SK-N-SH treated with all-trans-retinoic acid at 6 μM for 48 hours (cell line): ENCODE measurements around the gene PRCC.

ENCODE experiments used
- ATAC-seq: fragments of 200-7000 bp; cut with Tn5 transposase; 3 replicates; pipeline ENCODE4 v1.9.1; 2020; ENCODE audit warnings: mild to moderate bottlenecking, moderate library complexity
- ARNTL ChIP-seq: fragments of 450-650 bp; formaldehyde crosslinking; IDR thresholded peaks from 2 replicates; pipeline ENCODE4 v1.5.0; 2020; ENCODE audit warnings: low read depth, mild to moderate bottlenecking, moderate library complexity, borderline replicate concordance
- BACH2 ChIP-seq: fragments of 250-450 bp; sonication (Bioruptor Pico); IDR thresholded peaks from 2 replicates; pipeline ENCODE4 v1.9.0; 2021; ENCODE audit warnings: mild to moderate bottlenecking, borderline replicate concordance
- CREB5 ChIP-seq: fragments of 250-450 bp; sonication (Bioruptor Pico); IDR thresholded peaks from 2 replicates; pipeline ENCODE4 v1.5.1; 2020; ENCODE audit warnings: low read depth, mild to moderate bottlenecking, moderate library complexity
- CSDC2 ChIP-seq: fragments of 250-450 bp; sonication (Bioruptor Pico); IDR thresholded peaks from 2 replicates; pipeline ENCODE4 v1.5.0; 2020; ENCODE audit warnings: mild to moderate bottlenecking, moderate library complexity
- CSRNP3 ChIP-seq: fragments of 250-450 bp; sonication (Bioruptor Pico); IDR thresholded peaks from 2 replicates; pipeline ENCODE4 v1.5.1; 2021; ENCODE audit warnings: mild to moderate bottlenecking, moderate library complexity
- ESRRG ChIP-seq: fragments of 250-450 bp; sonication (Bioruptor Pico); IDR thresholded peaks from 2 replicates; pipeline ENCODE4 v1.6.1; 2021; ENCODE audit warnings: mild to moderate bottlenecking
- ISL1 ChIP-seq: fragments of 250-450 bp; sonication (Bioruptor Pico); IDR thresholded peaks from 2 replicates; pipeline ENCODE4 v2.1.2; 2022; ENCODE audit warnings: mild to moderate bottlenecking, moderate library complexity
- OSR1 ChIP-seq: fragments of 250-450 bp; sonication (Bioruptor Pico); IDR thresholded peaks from 2 replicates; pipeline ENCODE4 v1.8.0; 2022; ENCODE audit warnings: moderate library complexity, mild to moderate bottlenecking, inconsistent platforms
- POU6F1 ChIP-seq: fragments of 250-450 bp; sonication (Bioruptor Pico); IDR thresholded peaks from 2 replicates; pipeline ENCODE4 v1.8.0; 2021; ENCODE audit warnings: low read depth, mild to moderate bottlenecking, moderate library complexity, borderline replicate concordance
- PPARA ChIP-seq: fragments of 250-450 bp; sonication (Bioruptor Pico); IDR thresholded peaks from 2 replicates; pipeline ENCODE4 v1.5.0; 2020; ENCODE audit warnings: mild to moderate bottlenecking, borderline replicate concordance
- RARB ChIP-seq: fragments of 250-450 bp; sonication (Bioruptor Pico); IDR thresholded peaks from 2 replicates; pipeline ENCODE4 v1.8.0; 2021; ENCODE audit warnings: mild to moderate bottlenecking, moderate library complexity
- SNAI2 ChIP-seq: fragments of 250-450 bp; sonication (Bioruptor Pico); IDR thresholded peaks from 2 replicates; pipeline ENCODE4 v1.5.0; 2020; ENCODE audit warnings: mild to moderate bottlenecking, moderate library complexity
- TCF4 ChIP-seq: fragments of 250-450 bp; sonication (Bioruptor Pico); IDR thresholded peaks from 2 replicates; pipeline ENCODE4 v1.8.0; 2021; ENCODE audit warnings: mild to moderate bottlenecking, moderate library complexity, borderline replicate concordance
- ZFP3 ChIP-seq: fragments of 250-450 bp; sonication (Bioruptor Pico); IDR thresholded peaks from 2 replicates; pipeline ENCODE4 v1.5.0; 2020; ENCODE audit warnings: mild to moderate bottlenecking, moderate library complexity
- ZFP30 ChIP-seq: fragments of 450-650 bp; formaldehyde crosslinking; IDR thresholded peaks from 2 replicates; pipeline ENCODE4 v1.5.0; 2022; ENCODE audit warnings: mild to moderate bottlenecking, moderate library complexity
- ZNF565 ChIP-seq: fragments of 450-650 bp; formaldehyde crosslinking; conservative IDR thresholded peaks from 2 replicates; pipeline ENCODE4 v1.5.0; 2020; ENCODE audit warnings: low read depth, mild to moderate bottlenecking, moderate library complexity
- ZNF70 ChIP-seq: fragments of 450-650 bp; formaldehyde crosslinking; IDR thresholded peaks from 2 replicates; pipeline ENCODE4 v1.5.0; 2020; ENCODE audit warnings: mild to moderate bottlenecking, moderate library complexity
- TF ChIP-seq, protein P1 (sequence below): fragments of 250-450 bp; sonication (Bioruptor Pico); IDR thresholded peaks from 2 replicates; pipeline ENCODE4 v1.5.0; 2020; ENCODE audit warnings: mild to moderate bottlenecking, moderate library complexity
- TF ChIP-seq, protein P2 (sequence below): fragments of 250-450 bp; sonication (Bioruptor Pico); IDR thresholded peaks from 2 replicates; pipeline ENCODE4 v1.8.0; 2020; ENCODE audit warnings: mild to moderate bottlenecking, moderate library complexity, borderline replicate concordance

The PRCC gene

DNA sequence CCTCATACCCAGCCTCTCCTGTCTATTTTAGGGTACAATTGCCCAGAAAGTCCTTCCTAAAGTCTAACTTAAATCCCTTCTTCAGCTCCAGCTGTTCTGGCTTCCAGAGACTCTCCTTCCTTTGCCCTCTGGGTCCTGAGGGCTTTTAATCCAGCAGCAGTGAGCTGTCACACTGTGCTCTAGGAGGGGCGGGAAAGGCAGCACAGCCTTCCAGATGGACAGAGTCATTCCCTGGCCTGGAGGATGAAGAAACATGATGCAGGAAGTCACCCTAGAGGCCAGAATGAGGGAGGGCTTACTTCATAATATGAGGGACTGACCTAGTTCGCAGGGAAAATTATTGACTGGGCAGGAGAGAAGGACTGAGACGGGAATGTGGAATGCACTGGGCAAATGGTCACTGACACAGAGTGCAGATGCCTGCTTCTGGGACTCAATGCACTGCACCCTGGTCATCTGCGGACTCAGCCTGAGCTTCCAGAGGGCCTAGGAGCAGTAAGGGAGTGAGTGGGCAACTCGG, 48.0 kb downstream of the PRCC start:
- TF ChIP-seq SNAI2 (CRISPR knock-in tag) (no peak), TCF4 (CRISPR knock-in tag) (0 out of 2 replicates have a peak, but pooled peaks have one; percentile 28)
- peak; percentile 79 for ATAC-seq

- no peak for ATAC-seq
- TF ChIP-seq CSDC2 (CRISPR knock-in tag): no peak
- TF ChIP-seq, protein P1, sequence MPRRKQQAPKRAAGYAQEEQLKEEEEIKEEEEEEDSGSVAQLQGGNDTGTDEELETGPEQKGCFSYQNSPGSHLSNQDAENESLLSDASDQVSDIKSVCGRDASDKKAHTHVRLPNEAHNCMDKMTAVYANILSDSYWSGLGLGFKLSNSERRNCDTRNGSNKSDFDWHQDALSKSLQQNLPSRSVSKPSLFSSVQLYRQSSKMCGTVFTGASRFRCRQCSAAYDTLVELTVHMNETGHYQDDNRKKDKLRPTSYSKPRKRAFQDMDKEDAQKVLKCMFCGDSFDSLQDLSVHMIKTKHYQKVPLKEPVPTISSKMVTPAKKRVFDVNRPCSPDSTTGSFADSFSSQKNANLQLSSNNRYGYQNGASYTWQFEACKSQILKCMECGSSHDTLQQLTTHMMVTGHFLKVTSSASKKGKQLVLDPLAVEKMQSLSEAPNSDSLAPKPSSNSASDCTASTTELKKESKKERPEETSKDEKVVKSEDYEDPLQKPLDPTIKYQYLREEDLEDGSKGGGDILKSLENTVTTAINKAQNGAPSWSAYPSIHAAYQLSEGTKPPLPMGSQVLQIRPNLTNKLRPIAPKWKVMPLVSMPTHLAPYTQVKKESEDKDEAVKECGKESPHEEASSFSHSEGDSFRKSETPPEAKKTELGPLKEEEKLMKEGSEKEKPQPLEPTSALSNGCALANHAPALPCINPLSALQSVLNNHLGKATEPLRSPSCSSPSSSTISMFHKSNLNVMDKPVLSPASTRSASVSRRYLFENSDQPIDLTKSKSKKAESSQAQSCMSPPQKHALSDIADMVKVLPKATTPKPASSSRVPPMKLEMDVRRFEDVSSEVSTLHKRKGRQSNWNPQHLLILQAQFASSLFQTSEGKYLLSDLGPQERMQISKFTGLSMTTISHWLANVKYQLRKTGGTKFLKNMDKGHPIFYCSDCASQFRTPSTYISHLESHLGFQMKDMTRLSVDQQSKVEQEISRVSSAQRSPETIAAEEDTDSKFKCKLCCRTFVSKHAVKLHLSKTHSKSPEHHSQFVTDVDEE (CRISPR knock-in tag): no peak
- no peak for TF ChIP-seq SNAI2 (CRISPR knock-in tag)
- TF ChIP-seq ZFP3 (CRISPR knock-in tag): no peak
- TF ChIP-seq CREB5 (CRISPR knock-in tag): no peak
- TF ChIP-seq, protein P2, sequence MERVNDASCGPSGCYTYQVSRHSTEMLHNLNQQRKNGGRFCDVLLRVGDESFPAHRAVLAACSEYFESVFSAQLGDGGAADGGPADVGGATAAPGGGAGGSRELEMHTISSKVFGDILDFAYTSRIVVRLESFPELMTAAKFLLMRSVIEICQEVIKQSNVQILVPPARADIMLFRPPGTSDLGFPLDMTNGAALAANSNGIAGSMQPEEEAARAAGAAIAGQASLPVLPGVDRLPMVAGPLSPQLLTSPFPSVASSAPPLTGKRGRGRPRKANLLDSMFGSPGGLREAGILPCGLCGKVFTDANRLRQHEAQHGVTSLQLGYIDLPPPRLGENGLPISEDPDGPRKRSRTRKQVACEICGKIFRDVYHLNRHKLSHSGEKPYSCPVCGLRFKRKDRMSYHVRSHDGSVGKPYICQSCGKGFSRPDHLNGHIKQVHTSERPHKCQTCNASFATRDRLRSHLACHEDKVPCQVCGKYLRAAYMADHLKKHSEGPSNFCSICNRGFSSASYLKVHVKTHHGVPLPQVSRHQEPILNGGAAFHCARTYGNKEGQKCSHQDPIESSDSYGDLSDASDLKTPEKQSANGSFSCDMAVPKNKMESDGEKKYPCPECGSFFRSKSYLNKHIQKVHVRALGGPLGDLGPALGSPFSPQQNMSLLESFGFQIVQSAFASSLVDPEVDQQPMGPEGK (CRISPR knock-in tag): no peak
- no peak for TF ChIP-seq ZNF70 (CRISPR knock-in tag)
- no peak for TF ChIP-seq BACH2 (CRISPR knock-in tag)
- no peak for TF ChIP-seq OSR1 (CRISPR knock-in tag)
- no peak for TF ChIP-seq ARNTL (CRISPR knock-in tag)
- TF ChIP-seq ESRRG: no peak
- TF ChIP-seq ISL1 (CRISPR knock-in tag): no peak
- TF ChIP-seq RARB (CRISPR knock-in tag): no peak
- TF ChIP-seq CSRNP3: no peak
- no peak for TF ChIP-seq ZNF565
- no peak for TF ChIP-seq PPARA (CRISPR knock-in tag)
- no peak for TF ChIP-seq POU6F1 (CRISPR knock-in tag)
These were observed 48.7 kb downstream of the PRCC start for GRCh38 chr1:156815961-156816422.

- ATAC-seq: no peak
- TF ChIP-seq BACH2 (CRISPR knock-in tag): no peak
- TF ChIP-seq RARB (CRISPR knock-in tag): no peak
- no peak for TF ChIP-seq CREB5 (CRISPR knock-in tag)
- TF ChIP-seq ZFP30 (CRISPR knock-in tag): no peak
- TF ChIP-seq PPARA (CRISPR knock-in tag): no peak
- TF ChIP-seq, protein P2 (CRISPR knock-in tag): no peak
These were observed 49.4 kb downstream of the PRCC start, which contains the start of gene SH2D2A for GRCh38 chr1:156816561-156817328. Gene SH2D2A (minus strand): TSS chr1:156816848. CDS start chr1:156816708, 140 bp downstream.
